Measurements from ENCODE around the gene ACAD8. TPM values are rescaled to one million over a fixed set of nuclear protein-coding genes. Genes with fewer than 3 reads are reported as not detected.

ACAD8 gene
- total RNA-seq, 2 donors from 2014 or later, result 39.4 to 46.1 TPM

- H3K36me3 ChIP-seq, result no peaks in the 10 kb centered on the region
- H3K4me3 ChIP-seq, result no peak overlapping the region
- H3K9me3 ChIP-seq, result no peaks in the 10 kb centered on the region
- no peak for DNase-seq (ENCODE audit: low spot score)
- no peak overlapping the region for H3K27ac ChIP-seq
- 40% methylated on average over 5 of the region's 5 CpGs for WGBS
- TF ChIP-seq CTCF (IDR thresholded peaks at IDR 0.05), result no peak
- no peak for TF ChIP-seq POLR2AphosphoS5 (IDR thresholded peaks at IDR 0.05)
- TF ChIP-seq POLR2A (IDR thresholded peaks at IDR 0.05), result no peak
- H3K4me1 ChIP-seq (replicated peaks), result peaks cover 12% of the 10 kb centered on the region
- no peaks in the 10 kb centered on the region for H3K27me3 ChIP-seq (replicated peaks; ENCODE audit: insufficient read depth)
- intact Hi-C loops (cut with DNase I), result no loop called here
Measured at GRCh38 chr11:134270250-134270714, 16.9 kb downstream of the ACAD8 start.

GRCh38 chr11:134271978-134272377 is 18.6 kb downstream of the ACAD8 start:
- Histone ChIP-seq H3K9me3 (no peaks in the 10 kb centered on the region), H3K4me3 (no peak overlapping the region), H3K36me3 (no peaks in the 10 kb centered on the region), H3K4me1 (replicated peaks) (peaks cover 7% of the 10 kb centered on the region), H3K27me3 (replicated peaks; ENCODE audit: insufficient read depth) (no peaks in the 10 kb centered on the region), H3K27ac (no peak overlapping the region)
- WGBS, result 96% methylated on average over 4 of the region's 4 CpGs
- TF ChIP-seq CTCF (IDR thresholded peaks at IDR 0.05) (no peak), POLR2A (IDR thresholded peaks at IDR 0.05) (no peak), POLR2AphosphoS5 (IDR thresholded peaks at IDR 0.05) (no peak)
- intact Hi-C loops (cut with DNase I), result no loop called here
- no peak for DNase-seq (ENCODE audit: low spot score)

GRCh38 chr11:134272381-134273316 is 19.3 kb downstream of the ACAD8 start:
- no peak for DNase-seq (ENCODE audit: low spot score)
- Histone ChIP-seq H3K9me3 (no peaks in the 10 kb centered on the region), H3K27ac (no peak overlapping the region), H3K4me1 (replicated peaks) (no peaks in the 10 kb centered on the region), H3K4me3 (no peak overlapping the region), H3K36me3 (no peaks in the 10 kb centered on the region), H3K27me3 (replicated peaks; ENCODE audit: insufficient read depth) (no peaks in the 10 kb centered on the region)
- WGBS, result 33% methylated on average over 18 of the region's 18 CpGs
- TF ChIP-seq POLR2AphosphoS5 (IDR thresholded peaks at IDR 0.05) (no peak), POLR2A (IDR thresholded peaks at IDR 0.05) (no peak), CTCF (IDR thresholded peaks at IDR 0.05) (no peak)
- intact Hi-C loops (cut with DNase I), result no loop called here

- TF ChIP-seq POLR2A (IDR thresholded peaks at IDR 0.05), result no peak
- no peak for TF ChIP-seq CTCF (IDR thresholded peaks at IDR 0.05)
- TF ChIP-seq POLR2AphosphoS5 (IDR thresholded peaks at IDR 0.05), result no peak
- Histone ChIP-seq H3K27me3 (replicated peaks; ENCODE audit: insufficient read depth) (no peaks in the 10 kb centered on the region), H3K9me3 (no peaks in the 10 kb centered on the region), H3K4me1 (replicated peaks) (no peaks in the 10 kb centered on the region), H3K27ac (no peak overlapping the region), H3K36me3 (no peaks in the 10 kb centered on the region), H3K4me3 (no peak overlapping the region)
- WGBS, result 23% methylated on average over 3 of the region's 3 CpGs
- no peak for DNase-seq (ENCODE audit: low spot score)
- intact Hi-C loops (cut with DNase I), result no loop called here
Measured at GRCh38 chr11:134273317-134273712, 19.9 kb downstream of the ACAD8 start.

GRCh38 chr11:134275188-134275533 is 21.8 kb downstream of the ACAD8 start:
- Histone ChIP-seq H3K4me3 (peak overlapping the region; percentile 42), H3K36me3 (no peaks in the 10 kb centered on the region), H3K9me3 (no peaks in the 10 kb centered on the region), H3K27me3 (replicated peaks; ENCODE audit: insufficient read depth) (no peaks in the 10 kb centered on the region), H3K27ac (peak overlapping the region; percentile 66 to 86), H3K4me1 (replicated peaks) (no peaks in the 10 kb centered on the region)
- intact Hi-C loops (cut with DNase I), result no loop called here
- no peak for DNase-seq (ENCODE audit: low spot score)
- 14% methylated on average over 5 of the region's 5 CpGs for WGBS
- no peak for TF ChIP-seq CTCF (IDR thresholded peaks at IDR 0.05)
- no peak for TF ChIP-seq POLR2AphosphoS5 (IDR thresholded peaks at IDR 0.05)
- no peak for TF ChIP-seq POLR2A (IDR thresholded peaks at IDR 0.05)
